Neural cell (in vitro differentiated cells): Measurements from ENCODE around the gene PALD1.

Source experiments
- CTCF ChIP-seq: fragments of 450-650 bp; IDR thresholded peaks from 2 replicates; pipeline ENCODE4 v1.5.1; 2014; ENCODE audit warnings: antibody characterized with exemption, mild to moderate bottlenecking, moderate library complexity; ENCODE audit not compliant: poor library complexity, severe bottlenecking
- EP300 ChIP-seq: fragments of 450-650 bp; conservative IDR thresholded peaks from 2 replicates; pipeline ENCODE4 v1.6.1; 2014; ENCODE audit warnings: antibody characterized with exemption, mild to moderate bottlenecking, moderate library complexity; ENCODE audit not compliant: poor library complexity, severe bottlenecking
- EZH2 ChIP-seq: fragments of 200-600, 300-800 bp; shearing (Covaris generic), sonication (generic); IDR thresholded peaks from 2 replicates; pipeline ENCODE4 v1.6.1; 2014; ENCODE audit warnings: antibody characterized with exemption, low read length, borderline replicate concordance, mild to moderate bottlenecking; ENCODE audit not compliant: insufficient read depth, poor library complexity, severe bottlenecking
- POLR2AphosphoS5 ChIP-seq: IDR thresholded peaks from 2 replicates; pipeline ENCODE4 v1.6.1; 2012
- REST ChIP-seq: IDR thresholded peaks from 2 replicates; pipeline ENCODE4 v1.6.1; 2012; ENCODE audit warnings: borderline replicate concordance

DNA sequence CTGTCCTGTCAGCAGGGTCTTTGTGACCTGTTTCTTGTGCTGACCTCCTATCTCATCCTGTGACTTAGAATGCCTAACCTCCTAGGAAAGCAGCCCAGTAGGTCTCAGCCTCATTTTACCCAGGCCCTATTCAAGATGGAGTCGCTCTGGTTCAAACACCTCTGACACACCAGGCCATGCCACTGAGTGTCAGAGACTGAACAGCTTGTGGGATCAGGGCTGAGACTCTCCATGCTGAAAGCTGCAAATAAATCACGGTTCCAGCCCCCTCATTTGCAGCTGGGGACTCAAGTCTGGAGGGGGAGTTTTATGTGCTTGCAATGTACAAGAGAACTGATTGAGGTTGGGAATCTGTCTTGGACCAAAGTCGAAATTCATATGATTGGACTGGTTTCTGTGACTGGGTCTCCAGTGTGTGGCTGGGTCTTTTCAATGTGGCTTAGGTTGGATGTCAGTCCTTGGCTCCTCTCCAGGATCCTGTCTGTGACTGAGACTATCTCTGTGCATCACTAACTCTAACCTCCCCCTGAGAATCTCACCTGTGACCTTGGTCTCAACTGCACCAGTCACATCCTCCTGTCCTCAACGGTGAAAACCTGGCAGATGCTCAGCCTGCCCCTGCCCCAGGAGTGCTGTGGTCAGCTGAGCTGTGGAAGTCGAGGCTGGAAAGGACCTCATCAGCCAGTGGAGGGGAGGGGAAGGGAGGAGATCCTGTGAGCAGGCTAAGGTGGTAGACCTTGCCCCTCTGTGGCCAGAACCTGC is 112.3 kb downstream of the PALD1 start:
- TF ChIP-seq EP300: no peak
- no peak for TF ChIP-seq CTCF
- no peak for TF ChIP-seq REST
- TF ChIP-seq EZH2: no peak
- TF ChIP-seq POLR2AphosphoS5: no peak
